Cardiac septum (tissue), 1 donor: Measurements from ENCODE around the gene PLK3. TPM values are rescaled to one million over a fixed set of nuclear protein-coding genes. Genes with fewer than 3 reads are reported as not detected.

Source experiments
- DNase-seq: peaks from one replicate; pipeline ENCODE4 v3.0.0-alpha.2; 2020; ENCODE audit warnings: low spot score
- intact Hi-C: fragments of 100-400 bp; cut with DNase I; formaldehyde crosslinking; loops from one replicate; pipeline ENCODE4 v1.14.0; 2022
- total RNA-seq: library from RNA; stranded (reverse); fragmentation: NEBNext Ultra II Directional; extraction: Animal tissue kit (Norgen Biotek cat#: 25700); gene quantifications from one replicate; pipeline ENCODE4 v1.2.1, GENCODE V29; 2021
- donor health status: DM: no; HTN: no; CAD: no.

Gene PLK3
- total RNA-seq, 1 donor from 2014 or later = 8.4 TPM

DNA sequence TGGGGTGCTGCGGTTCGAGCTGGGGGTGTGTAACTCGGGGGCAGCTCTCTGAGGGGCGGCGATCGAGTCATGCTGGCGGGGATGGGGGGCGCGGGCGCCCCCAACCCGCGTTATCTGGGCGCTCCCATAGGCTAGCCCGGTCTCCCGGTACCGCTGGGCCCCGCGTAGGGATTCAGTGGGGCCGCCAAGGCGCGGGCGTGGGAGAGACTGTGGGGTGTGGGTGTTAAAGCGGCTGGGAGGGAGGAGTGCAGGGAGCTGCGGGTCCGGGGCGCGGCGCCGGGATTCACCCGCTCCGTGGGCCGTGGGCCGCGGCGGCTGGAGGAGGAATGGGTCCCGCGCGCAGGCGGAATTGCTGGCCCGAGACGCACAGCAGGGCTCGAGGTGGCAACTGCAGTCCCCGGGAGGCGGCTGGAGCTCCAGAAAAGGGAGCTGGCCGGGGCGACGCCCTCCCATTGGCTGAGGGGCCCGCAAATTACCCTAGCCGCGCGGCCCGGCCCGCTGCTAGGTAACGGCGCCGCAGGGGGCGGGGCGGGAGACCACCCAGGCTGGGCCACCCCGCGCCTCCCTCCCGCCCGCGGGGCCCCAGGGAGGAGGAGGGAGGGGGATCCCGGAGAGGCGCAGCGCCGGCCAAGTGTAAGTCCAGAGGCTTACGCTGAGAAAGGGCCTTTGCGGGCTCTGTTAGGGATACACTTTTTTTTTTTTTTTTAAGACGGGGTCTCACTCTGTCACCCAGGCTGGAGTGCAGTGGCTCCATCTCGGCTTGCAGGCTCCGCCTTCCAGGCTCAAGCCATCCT is 42.9 kb downstream of the PLK3 start, which contains the start of gene PTCH2:
Gene PTCH2 (minus strand): TSS at position 392 of the 794 bp plus-strand sequence. CDS start 321 bp downstream, at position 71.
- DNase-seq = peak; percentile 80
- intact Hi-C loops = loop anchor here (5.0 kb wide), 1 partner anchor 144 kb away; the partner anchor contains the start of gene EIF2B3

DNA sequence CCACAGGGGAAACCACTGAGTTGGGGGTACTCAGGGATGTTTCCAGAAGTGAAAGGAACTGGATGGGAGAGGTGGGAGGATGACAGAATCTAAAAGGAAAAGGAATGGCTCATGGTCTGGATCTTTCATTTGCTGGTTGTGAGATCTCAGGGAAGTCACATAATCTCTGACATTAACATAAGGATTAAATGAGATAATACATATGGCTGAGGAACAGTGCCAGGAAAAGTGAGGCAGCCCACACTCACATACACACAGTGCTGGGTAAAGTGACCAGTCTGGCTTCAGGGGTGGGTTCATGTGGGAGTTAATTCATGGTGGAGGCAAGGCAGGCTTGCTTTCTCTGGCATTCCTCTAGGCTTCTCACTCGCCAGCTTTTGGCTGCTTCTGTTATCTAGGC is 46.8 kb downstream of the PLK3 start:
- intact Hi-C loops = no loop called here
- no peak for DNase-seq

DNA sequence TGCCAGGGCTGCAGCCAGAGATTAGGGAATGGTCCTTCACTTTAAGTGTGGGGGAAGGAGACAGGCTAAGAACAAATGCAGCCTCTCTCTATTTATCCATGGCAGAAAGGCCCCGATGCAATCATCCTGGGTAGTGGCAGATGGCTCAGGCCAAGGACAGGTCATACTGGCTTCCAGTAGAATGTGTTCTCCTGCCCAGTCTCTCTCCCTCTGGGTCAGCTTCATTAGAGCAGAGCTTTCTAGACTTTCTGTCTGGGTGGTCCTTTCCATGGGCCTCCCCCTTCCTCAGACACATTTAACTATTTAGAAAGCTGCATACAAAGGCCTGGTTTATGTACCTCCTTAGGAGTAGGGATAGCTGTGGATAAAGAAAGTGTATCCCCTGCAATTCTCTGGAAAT is 47.7 kb downstream of the PLK3 start:
- intact Hi-C loops = no loop called here
- peak; percentile 49 for DNase-seq

DNA sequence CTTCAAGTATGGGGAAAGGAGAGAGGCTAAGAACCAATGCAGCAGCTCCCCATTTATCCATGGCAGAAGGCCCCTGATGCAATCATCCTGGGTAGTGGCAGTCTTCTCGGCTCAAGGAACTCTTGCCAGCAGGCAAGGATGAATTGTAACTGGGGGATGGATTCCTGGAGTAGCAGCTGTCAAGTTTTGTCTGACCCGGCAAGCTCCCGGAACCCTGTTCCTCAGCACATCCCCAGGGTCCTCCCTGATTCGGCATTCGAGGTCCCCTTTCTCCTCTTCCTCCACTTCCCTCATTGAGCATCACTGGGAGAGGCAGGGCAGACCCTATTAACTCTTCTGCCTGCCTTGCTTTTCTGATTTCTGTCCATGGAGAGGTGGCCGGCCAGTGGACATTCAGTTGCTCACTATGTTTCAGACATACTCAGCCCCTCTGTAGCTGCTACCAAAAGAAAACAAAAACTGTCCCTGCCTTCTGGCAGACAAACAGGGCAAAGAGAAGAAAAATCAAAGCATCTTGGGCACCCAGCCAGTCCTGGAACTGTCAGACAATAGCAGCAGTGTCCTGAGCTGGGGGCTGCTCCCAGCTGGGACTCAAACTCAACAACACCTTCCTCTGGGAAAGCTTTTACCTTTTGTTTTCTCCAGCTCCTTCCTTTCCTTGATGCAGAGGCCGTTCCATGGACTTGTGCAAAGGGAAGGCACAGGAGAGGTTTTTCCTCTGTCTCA is 48.4 kb downstream of the PLK3 start:
- intact Hi-C loops = no loop called here
- peak; percentile 71 for DNase-seq

DNA sequence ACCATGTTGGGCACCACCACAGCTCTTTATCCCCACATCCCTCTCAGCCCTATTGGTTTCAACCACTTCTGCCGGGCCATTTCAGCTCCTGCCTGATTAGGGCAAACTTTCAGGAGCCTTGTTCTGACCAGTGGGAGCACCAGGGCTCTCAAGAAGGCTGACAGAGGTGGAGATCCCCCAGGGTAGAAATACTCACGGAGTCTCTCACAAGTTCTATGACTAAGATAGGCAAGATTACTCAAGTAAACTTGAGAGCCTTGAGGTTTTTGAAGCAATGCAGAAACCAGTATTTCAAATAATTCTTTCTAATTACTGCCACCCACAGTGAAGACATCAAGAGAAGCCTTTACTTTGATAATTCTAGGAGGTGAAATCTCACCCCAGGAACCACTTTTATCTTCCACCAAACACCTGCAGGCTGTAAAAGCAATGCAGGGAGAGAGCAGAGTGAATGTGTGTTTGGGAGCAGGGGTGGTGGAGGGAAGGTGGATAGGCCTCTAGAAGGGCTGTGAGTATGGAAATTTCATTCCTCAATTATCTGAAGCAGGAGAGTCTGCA is 49.5 kb downstream of the PLK3 start:
- intact Hi-C loops = no loop called here

DNA sequence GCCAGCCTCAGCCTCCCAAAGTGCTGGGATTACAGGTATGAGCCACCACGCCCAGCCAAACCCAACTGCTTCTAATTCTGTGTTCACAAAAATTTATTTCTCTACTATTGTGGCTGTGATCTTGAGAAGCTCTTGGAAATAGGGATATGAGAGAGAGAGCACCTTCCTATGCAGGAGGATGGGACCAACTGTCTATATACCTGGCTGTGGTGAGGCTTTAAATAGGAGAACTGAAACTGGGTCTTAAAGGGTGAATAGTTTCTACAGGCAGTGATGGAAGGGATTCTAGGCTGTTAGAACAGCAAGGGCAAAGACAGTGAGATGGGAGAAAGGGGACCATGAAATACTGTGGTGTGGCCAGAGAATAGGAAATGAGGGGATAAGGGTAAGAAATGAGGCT is 51.1 kb downstream of the PLK3 start:
- intact Hi-C loops = no loop called here
- no peak for DNase-seq

More for the DNA sequence above, 49.5 kb downstream of the PLK3 start:
- peak; percentile 43 for DNase-seq

DNA sequence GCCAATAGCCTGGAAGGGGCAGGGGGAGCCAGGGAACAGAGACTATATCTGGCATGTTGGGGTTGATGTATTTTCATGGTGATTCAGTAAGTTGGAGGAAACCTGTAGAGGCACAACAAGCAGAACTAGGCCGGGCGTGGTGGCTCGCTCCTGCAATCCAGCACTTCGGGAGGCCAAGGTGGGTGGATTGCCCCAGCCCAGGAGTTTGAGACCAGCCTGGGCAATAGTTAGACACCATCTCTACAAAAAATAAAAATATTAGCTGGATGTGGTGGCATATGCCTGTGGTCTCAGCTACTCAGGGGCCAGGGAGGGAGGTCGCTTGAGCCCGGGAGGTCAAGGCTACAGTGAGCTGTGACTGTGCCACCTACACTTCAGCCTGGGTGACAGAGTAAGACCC is 53.0 kb downstream of the PLK3 start:
- DNase-seq = peak; percentile 51
- intact Hi-C loops = no loop called here

DNA sequence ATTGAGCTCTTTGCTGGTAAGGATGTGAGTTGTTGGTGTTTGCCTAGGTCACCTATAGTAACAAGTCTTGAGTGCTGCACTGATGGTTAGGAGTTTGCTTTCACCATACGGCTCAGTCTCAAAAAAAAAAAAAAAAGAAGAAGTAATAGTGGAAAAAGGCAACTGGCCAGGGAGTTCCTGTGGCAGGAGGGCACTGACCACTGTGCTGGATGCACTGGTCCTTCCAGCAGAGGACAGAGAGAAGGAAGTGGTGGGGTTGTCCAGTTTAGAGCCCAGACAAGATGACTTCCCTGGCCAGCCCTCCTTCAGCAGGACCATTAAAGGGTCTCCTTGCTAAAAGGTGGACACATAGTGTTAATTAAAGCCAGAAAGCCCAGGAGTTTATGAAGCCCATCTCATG is 54.8 kb downstream of the PLK3 start:
- intact Hi-C loops = no loop called here
- peak; percentile 41 for DNase-seq

Other genes with a start within 250 kb of the PLK3 start
- 9.8 TPM for gene TMEM53, start 125.9 kb upstream of the PLK3 start, total RNA-seq
- 0.70 TPM for gene ARMH1, start 125.7 kb upstream of the PLK3 start, total RNA-seq
- not detected for gene RNU5D-1, start 69.2 kb upstream of the PLK3 start, total RNA-seq
- 1.3 TPM for gene KIF2C, start 60.5 kb upstream of the PLK3 start, total RNA-seq
- 581 TPM for gene RPS8, start 24.8 kb upstream of the PLK3 start, total RNA-seq
- 0.11 TPM for gene BEST4, start 12.2 kb upstream of the PLK3 start, total RNA-seq
- gene DYNLT4, start 7.0 kb downstream of the PLK3 start, total RNA-seq = not detected
- 4.4 TPM for gene BTBD19, start 8.1 kb downstream of the PLK3 start, total RNA-seq
- 0.35 TPM for gene PTCH2, start 42.9 kb downstream of the PLK3 start, total RNA-seq
- 26.5 TPM for gene EIF2B3, start 186.2 kb downstream of the PLK3 start, total RNA-seq
- 18.4 TPM for gene HECTD3, start 210.9 kb downstream of the PLK3 start, total RNA-seq
- gene UROD, start 211.9 kb downstream of the PLK3 start, total RNA-seq = 70.3 TPM